Thoracic aorta (tissue), 2 donors: ENCODE results near the gene PDE5A. TPM values are rescaled to one million over a fixed set of nuclear protein-coding genes. Genes with fewer than 3 reads are reported as not detected.

Source experiments
- ATAC-seq: fragments of 150-250 bp; one replicate; pipeline ENCODE4 v1.8.0; 2017; ENCODE audit warnings: low read depth; ENCODE audit not compliant: insufficient number of reproducible peaks, low FRiP score
- DNase-seq: peaks from one replicate; pipeline ENCODE4 v3.0.0-alpha.2; 2020; ENCODE audit warnings: low spot score
- H3K27ac ChIP-seq, 2 donors: fragments of 200-600 bp; sonication (generic); 1 replicate in 1 of 2; 2 replicates in 1 of 2; pipeline ENCODE4 v1.5.1; 2016; ENCODE audit warnings: mild to moderate bottlenecking in 2 of 2, moderate library complexity in 2 of 2
- H3K27me3 ChIP-seq: fragments of 200-600 bp; sonication (generic); replicated peaks from 2 replicates; pipeline ENCODE4 v1.6.0; 2016; ENCODE audit warnings: mild to moderate bottlenecking; ENCODE audit not compliant: insufficient read depth
- H3K36me3 ChIP-seq: fragments of 200-600 bp; sonication (generic); one replicate; pipeline ENCODE4 v1.5.1; 2016
- H3K4me1 ChIP-seq, 2 donors: fragments of 200-600 bp; sonication (generic); 1 replicate in 1 of 2; 2 replicates in 1 of 2; pipeline versions ENCODE4 v1.5.1 to v1.6.0; 2016; ENCODE audit warnings: low read depth in 2 of 2, mild to moderate bottlenecking in 1 of 2; ENCODE audit not compliant: control insufficient read depth in 1 of 2
- H3K4me3 ChIP-seq: fragments of 200-600 bp; sonication (generic); 2 replicates; pipeline ENCODE4 v1.5.1; 2016; ENCODE audit warnings: mild to moderate bottlenecking
- H3K9me3 ChIP-seq: fragments of 200-600 bp; sonication (generic); 2 replicates; pipeline ENCODE4 v1.5.1; 2016
- total RNA-seq, 2 donors: library from RNA; depleted of rRNA; stranded (reverse); fragments of >200 nt; gene quantifications; one replicate each; pipeline versions ENCODE4 v1.1.0 to v1.2.3, GENCODE V29; 2016
- TF ChIP-seq, protein P1 (sequence below): fragments of 200-600 bp; sonication (generic); IDR thresholded peaks from one replicate; pipeline ENCODE4 v1.5.1; 2019; ENCODE audit warnings: antibody characterized with exemption

The PDE5A gene
- total RNA-seq, 2 donors from 2014 or later, result 158 to 223 TPM

DNA sequence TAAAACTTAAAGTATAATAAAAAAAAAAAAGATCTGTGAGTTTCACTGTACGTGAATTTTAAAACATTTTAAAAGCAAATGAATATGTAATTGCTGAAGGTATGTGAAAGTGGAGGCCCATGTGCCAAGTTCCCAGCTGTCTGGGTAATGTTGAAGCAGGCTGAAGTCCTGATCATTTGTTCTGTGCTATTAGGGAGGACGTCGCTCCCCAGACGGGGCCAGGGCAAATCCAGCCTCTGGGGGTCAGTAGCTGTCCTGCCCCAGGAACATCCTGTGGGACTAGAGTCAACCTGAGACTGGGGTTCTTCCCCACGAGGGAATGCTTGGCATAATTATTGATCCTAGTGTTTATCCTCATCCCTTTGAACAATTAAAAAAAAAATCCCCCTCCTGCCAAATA lies 48.8 kb downstream of the PDE5A start:
- Histone ChIP-seq H3K9me3 (no peaks in the 10 kb centered on the region), H3K27ac (peak overlapping the region in 1 of 2 donors; percentile 34), H3K4me1 (peaks cover 5 to 19% of the 10 kb centered on the region in 2 donors), H3K4me3 (no peak overlapping the region), H3K36me3 (peaks cover 7% of the 10 kb centered on the region), H3K27me3 (no peaks in the 10 kb centered on the region)
- DNase-seq (no peak), ATAC-seq (no peak)
- TF ChIP-seq, protein P1, sequence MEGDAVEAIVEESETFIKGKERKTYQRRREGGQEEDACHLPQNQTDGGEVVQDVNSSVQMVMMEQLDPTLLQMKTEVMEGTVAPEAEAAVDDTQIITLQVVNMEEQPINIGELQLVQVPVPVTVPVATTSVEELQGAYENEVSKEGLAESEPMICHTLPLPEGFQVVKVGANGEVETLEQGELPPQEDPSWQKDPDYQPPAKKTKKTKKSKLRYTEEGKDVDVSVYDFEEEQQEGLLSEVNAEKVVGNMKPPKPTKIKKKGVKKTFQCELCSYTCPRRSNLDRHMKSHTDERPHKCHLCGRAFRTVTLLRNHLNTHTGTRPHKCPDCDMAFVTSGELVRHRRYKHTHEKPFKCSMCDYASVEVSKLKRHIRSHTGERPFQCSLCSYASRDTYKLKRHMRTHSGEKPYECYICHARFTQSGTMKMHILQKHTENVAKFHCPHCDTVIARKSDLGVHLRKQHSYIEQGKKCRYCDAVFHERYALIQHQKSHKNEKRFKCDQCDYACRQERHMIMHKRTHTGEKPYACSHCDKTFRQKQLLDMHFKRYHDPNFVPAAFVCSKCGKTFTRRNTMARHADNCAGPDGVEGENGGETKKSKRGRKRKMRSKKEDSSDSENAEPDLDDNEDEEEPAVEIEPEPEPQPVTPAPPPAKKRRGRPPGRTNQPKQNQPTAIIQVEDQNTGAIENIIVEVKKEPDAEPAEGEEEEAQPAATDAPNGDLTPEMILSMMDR, result no peak

DNA sequence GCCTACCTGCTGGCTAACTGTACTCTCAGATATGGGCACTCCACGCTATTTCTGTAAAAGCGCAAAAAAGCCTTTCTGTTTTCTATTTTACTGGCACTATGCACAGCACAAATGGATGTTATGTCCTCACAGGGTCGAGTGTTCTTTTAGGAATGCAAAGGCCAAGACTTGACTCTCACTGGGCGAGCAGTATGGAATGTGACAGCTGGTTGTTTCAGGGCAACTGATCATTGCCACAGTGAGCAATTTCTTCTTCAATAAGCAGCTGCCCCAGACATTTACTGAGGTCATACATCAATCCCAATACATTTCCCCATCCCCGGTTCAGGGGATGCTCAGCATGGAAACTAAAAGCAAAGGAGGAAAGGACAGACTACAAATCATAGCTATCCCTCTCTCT lies 58.2 kb downstream of the PDE5A start:
- ATAC-seq (no peak), DNase-seq (no peak)
- H3K4me3 ChIP-seq, result peak overlapping the region; percentile 24
- no peaks in the 10 kb centered on the region for H3K27me3 ChIP-seq
- H3K9me3 ChIP-seq, result no peaks in the 10 kb centered on the region
- peaks cover 3% of the 10 kb centered on the region for H3K36me3 ChIP-seq
- peaks cover 29 to 35% of the 10 kb centered on the region in 2 donors for H3K4me1 ChIP-seq
- TF ChIP-seq, protein P1, result no peak
- peak overlapping the region; percentile 36 to 50 for H3K27ac ChIP-seq

DNA sequence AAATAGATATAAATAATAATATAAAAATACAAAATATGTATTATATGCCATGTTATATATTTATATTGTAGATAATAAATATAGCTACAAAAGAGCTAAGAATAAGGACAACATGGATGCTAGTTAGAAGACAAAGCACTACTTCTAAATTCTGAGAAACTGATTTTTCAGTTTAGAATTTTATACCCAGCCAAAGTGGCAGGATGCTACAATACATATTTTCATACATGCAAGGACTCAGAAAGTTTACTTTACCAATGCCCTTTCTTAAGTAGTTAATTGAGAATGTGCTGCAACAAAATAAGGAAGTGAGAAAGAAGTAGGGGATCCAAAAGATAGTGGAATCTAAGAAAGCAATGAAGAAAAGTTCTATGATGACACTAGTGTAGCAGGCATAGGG lies 64.5 kb downstream of the PDE5A start:
- Histone ChIP-seq H3K27ac (no peak overlapping the region), H3K4me1 (peaks cover 15 to 16% of the 10 kb centered on the region in 2 donors), H3K9me3 (peaks cover 11% of the 10 kb centered on the region), H3K4me3 (no peak overlapping the region), H3K27me3 (no peaks in the 10 kb centered on the region), H3K36me3 (peaks cover 34% of the 10 kb centered on the region)
- no peak for ATAC-seq
- DNase-seq, result no peak
- TF ChIP-seq, protein P1, result no peak

DNA sequence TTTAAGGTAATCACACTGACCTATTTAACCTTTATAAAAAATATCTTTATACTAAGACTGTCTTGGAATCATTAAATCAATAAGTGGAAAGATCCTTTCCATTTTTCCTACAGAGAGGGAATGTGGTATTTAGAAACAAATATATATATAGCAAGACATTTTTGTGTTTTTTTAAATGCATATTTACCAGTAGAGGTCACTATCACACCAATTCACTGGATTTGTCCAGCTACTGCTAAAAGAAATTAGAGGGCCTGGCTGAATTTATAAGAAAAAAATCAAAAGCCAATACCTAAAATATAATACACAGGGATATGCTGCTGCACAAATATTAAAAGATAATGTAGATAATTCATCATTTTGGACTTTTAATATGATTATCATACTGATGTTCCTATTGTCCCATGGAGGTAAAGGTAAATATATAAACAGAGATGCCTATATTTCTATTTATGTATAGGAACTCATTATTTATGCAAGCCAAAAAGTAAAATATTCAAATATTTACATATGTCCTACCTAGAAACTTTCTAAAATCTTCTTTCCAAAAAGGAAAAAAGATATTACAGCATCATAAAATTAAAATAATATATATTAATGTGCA lies 69.5 kb downstream of the PDE5A start:
- no peak overlapping the region for H3K4me3 ChIP-seq
- no peak for ATAC-seq
- H3K27me3 ChIP-seq, result no peaks in the 10 kb centered on the region
- peaks cover 8% of the 10 kb centered on the region for H3K9me3 ChIP-seq
- DNase-seq, result no peak
- TF ChIP-seq, protein P1, result peak; percentile 47
- H3K36me3 ChIP-seq, result peaks cover 18% of the 10 kb centered on the region
- no peaks in the 10 kb centered on the region for H3K4me1 ChIP-seq
- H3K27ac ChIP-seq, result no peak overlapping the region

DNA sequence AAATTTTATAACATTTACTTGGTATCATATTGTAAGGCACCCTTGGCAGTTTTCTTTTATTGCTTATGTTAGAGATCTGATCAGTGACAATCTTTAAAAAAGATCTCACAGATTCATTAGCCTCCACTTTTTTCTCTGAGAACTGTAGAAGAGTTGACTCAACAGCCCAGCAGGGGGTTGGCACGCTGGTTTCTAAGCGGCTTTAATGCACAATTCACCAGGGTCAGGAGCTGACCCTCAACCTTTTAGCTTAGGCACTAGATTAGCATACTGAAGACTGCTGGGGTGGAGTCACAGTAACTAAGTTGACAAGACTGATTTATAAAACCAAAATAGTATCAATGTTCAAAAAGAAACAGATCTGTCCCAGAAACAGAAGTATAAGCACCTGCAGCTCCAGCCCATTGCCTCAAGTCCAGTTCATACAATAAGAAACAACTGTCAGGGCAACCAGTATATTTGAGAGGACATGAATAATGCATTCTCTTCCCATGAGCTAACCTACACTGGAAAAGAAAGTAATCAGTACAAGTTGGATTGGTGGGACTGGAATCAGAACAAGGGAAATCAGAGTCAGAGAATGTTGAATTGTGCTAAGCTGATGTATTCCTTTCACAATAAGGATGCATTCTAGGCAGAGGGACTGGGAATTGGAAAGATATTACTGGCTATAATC lies 77.6 kb downstream of the PDE5A start:
- Histone ChIP-seq H3K4me1 (peaks cover 25 to 33% of the 10 kb centered on the region in 2 donors), H3K9me3 (no peaks in the 10 kb centered on the region), H3K27ac (peak overlapping the region; percentile 53 to 82), H3K27me3 (no peaks in the 10 kb centered on the region), H3K36me3 (no peaks in the 10 kb centered on the region), H3K4me3 (no peak overlapping the region)
- no peak for DNase-seq
- ATAC-seq, result peak; percentile 67
- TF ChIP-seq, protein P1, result no peak
